Measurements from ENCODE around the gene UBR3. TPM values are rescaled to one million over a fixed set of nuclear protein-coding genes. Genes with fewer than 3 reads are reported as not detected.
"Not testable (repeated sequence)": the region's sequence is repeated elsewhere in the genome, so short reads cannot be mapped to it uniquely, and the experiment has no call there.

UBR3 gene
- polyA plus RNA-seq, 1 donor: 50.0 TPM

- peak; percentile 89 for DNase-seq
These were observed 2.6 kb upstream of the UBR3 start, which contains the start of gene METTL5 for GRCh38 chr2:169824373-169825333. Gene METTL5, minus strand, starts transcription at chr2:169824905. Its CDS starts 308 bp downstream, at chr2:169824597.

- peak; percentile 36 for DNase-seq
These were observed 1.0 kb downstream of the UBR3 start for GRCh38 chr2:169828141-169828811.

- DNase-seq: no peak
These were observed 7.1 kb downstream of the UBR3 start for GRCh38 chr2:169834401-169834800.

GRCh38 chr2:169838743-169839489, 11.7 kb downstream of the UBR3 start:
- no peak for DNase-seq

- DNase-seq: no peak
These were observed 12.9 kb downstream of the UBR3 start for GRCh38 chr2:169839954-169840746.

GRCh38 chr2:169840747-169841142, 13.5 kb downstream of the UBR3 start:
- no peak for DNase-seq

- DNase-seq: not testable (repeated sequence)
These were observed 14.4 kb downstream of the UBR3 start for GRCh38 chr2:169841625-169842024.

- DNase-seq: no peak
These were observed 17.8 kb downstream of the UBR3 start for GRCh38 chr2:169845016-169845415.

GRCh38 chr2:169848959-169849693, 21.9 kb downstream of the UBR3 start:
- DNase-seq: not testable (repeated sequence)

GRCh38 chr2:169849710-169850109, 22.5 kb downstream of the UBR3 start:
- DNase-seq: no peak

GRCh38 chr2:169853041-169853668, 25.9 kb downstream of the UBR3 start:
- no peak for DNase-seq

GRCh38 chr2:169855281-169856258, 28.3 kb downstream of the UBR3 start:
- DNase-seq: not testable (repeated sequence)

GRCh38 chr2:169859423-169859822, 32.2 kb downstream of the UBR3 start:
- no peak for DNase-seq

- no peak for DNase-seq
These were observed 32.9 kb downstream of the UBR3 start for GRCh38 chr2:169860149-169860548.

- DNase-seq: no peak
These were observed 35.6 kb downstream of the UBR3 start for GRCh38 chr2:169862816-169863215.

GRCh38 chr2:169865492-169865891, 38.2 kb downstream of the UBR3 start:
- DNase-seq: no peak

GRCh38 chr2:169866230-169866629, 39.0 kb downstream of the UBR3 start:
- DNase-seq: not testable (repeated sequence)

GRCh38 chr2:169867579-169867978, 40.3 kb downstream of the UBR3 start:
- DNase-seq: no peak

GRCh38 chr2:169868951-169869350, 41.7 kb downstream of the UBR3 start:
- DNase-seq: no peak
